ENCODE results near the gene DYNC2I2.

DYNC2I2 gene

DNA sequence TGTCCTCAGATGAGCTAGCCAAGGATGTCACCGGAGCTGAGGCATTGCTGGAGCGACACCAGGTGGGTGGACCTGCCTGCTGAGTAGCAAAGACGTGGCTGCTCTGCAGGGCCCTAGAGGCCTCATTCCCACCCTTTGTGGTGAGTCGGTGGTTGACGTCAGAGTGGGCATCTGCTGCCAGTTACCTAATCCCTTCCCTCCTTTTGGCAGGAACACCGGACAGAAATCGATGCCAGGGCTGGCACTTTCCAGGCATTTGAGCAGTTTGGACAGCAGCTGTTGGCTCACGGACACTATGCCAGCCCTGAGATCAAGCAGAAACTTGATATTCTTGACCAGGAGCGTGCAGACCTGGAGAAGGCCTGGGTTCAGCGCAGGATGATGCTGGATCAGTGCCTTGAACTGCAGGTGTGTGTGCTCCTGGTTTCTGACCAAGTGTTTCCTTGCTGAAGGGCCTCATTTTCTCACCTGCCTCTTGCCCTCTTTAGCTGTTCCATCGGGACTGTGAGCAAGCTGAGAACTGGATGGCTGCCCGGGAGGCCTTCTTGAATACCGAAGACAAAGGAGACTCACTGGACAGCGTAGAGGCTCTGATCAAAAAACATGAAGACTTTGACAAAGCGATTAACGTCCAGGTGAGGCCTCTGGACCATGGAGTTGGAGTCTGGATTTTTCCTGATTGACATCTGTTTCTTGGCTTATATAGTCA, 48.9 kb downstream of the DYNC2I2 start:
- TF ChIP-seq, protein P1, sequence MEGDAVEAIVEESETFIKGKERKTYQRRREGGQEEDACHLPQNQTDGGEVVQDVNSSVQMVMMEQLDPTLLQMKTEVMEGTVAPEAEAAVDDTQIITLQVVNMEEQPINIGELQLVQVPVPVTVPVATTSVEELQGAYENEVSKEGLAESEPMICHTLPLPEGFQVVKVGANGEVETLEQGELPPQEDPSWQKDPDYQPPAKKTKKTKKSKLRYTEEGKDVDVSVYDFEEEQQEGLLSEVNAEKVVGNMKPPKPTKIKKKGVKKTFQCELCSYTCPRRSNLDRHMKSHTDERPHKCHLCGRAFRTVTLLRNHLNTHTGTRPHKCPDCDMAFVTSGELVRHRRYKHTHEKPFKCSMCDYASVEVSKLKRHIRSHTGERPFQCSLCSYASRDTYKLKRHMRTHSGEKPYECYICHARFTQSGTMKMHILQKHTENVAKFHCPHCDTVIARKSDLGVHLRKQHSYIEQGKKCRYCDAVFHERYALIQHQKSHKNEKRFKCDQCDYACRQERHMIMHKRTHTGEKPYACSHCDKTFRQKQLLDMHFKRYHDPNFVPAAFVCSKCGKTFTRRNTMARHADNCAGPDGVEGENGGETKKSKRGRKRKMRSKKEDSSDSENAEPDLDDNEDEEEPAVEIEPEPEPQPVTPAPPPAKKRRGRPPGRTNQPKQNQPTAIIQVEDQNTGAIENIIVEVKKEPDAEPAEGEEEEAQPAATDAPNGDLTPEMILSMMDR (IDR thresholded peaks at IDR 0.05; ENCODE audit: control insufficient read depth, extremely low read depth, insufficient read depth) = peak; percentile 12; the same call in 1 of the 2 replicates
- H3K4me3 ChIP-seq (ENCODE audit: low read depth, low read length) = no peak overlapping the region
- DNase-seq (ENCODE audit: low read depth) = peak; percentile 100

DNA sequence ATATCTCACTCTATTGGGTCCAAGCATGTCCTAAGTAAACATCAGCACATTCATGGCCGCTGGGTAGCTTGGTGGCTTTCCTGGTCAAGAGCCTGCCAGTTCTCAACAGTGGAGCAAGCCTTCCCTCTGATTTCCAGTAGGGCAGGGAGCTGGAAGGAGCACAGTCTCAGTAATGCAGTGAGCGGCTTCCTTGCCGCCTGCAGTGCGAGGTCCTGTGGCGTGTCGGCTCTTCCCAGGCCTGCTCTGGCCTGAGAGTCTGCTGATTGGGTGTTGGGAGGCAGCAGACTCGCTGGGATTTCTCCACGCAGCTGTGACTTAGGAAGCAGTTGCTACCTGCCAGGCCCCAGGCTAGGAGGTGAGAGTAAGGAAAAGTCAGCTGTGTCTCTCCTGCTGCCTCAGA, 53.0 kb downstream of the DYNC2I2 start:
- TF ChIP-seq, protein P1 (IDR thresholded peaks at IDR 0.05; ENCODE audit: control insufficient read depth, extremely low read depth, insufficient read depth) = no peak
- no peak for DNase-seq (ENCODE audit: low read depth)
- no peak overlapping the region for H3K4me3 ChIP-seq (ENCODE audit: low read depth, low read length)

DNA sequence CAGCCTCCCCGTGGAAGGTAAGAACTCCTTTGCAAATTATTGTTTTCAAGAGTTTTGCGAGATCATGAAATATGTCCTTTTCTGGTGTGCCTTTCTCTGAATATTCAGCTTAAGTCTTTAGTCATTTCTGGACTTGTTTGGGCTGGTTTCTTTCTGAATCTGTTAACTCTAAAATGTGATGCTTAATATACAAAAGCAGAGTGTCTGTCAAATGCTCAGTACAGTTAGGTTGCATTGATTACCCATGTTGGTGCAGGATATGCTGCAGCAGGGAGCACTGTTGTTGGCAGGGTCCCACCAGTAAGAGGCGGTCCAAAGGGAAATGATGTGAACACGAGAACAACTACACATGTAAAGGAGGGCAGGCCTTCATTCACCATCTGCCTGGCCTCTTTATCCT, 56.5 kb downstream of the DYNC2I2 start:
- no peak for DNase-seq (ENCODE audit: low read depth)
- TF ChIP-seq, protein P1 (IDR thresholded peaks at IDR 0.05; ENCODE audit: control insufficient read depth, extremely low read depth, insufficient read depth) = no peak
- H3K4me3 ChIP-seq (ENCODE audit: low read depth, low read length) = no peak overlapping the region

DNA sequence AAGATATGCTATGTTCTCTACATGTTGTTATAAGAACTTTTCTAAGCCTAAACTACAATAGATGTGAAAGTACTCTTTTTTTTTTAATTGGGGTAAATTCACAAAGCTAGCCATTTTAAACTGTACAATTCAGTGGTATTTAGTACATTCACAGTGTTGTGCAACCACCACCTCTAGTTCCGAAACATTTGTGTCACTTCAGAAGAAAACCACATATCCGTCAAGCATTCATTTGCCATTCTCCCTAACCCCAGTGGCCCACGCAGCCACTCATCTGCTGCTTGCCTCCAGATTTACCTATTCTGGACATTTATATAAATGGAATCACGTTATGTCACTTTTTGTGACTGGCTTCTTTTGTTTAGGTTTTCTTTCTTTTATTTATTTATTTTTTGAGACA, 61.2 kb downstream of the DYNC2I2 start:
- H3K4me3 ChIP-seq (ENCODE audit: low read depth, low read length) = no peak overlapping the region
- TF ChIP-seq, protein P1 (IDR thresholded peaks at IDR 0.05; ENCODE audit: control insufficient read depth, extremely low read depth, insufficient read depth) = no peak
- no peak for DNase-seq (ENCODE audit: low read depth)

DNA sequence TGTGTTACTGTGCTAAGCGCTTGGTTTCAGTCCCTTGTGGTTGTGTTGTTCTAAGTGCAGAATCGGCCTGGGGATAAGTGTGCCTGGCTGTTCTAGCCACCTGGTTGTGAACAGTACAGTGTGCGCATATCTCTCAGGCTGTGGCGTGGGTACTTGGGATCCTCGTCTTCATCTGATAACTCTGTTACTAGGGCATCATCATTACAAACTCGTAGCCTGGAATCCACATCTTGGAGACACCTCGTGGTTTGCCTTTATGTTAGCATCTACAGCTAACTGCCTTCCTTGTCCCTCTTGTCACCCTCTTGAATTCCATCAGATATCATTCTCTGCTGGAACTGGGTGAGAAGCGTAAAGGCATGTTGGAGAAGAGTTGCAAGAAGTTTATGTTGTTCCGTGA, 62.8 kb downstream of the DYNC2I2 start:
- no peak for DNase-seq (ENCODE audit: low read depth)
- TF ChIP-seq, protein P1 (IDR thresholded peaks at IDR 0.05; ENCODE audit: control insufficient read depth, extremely low read depth, insufficient read depth) = no peak
- no peak overlapping the region for H3K4me3 ChIP-seq (ENCODE audit: low read depth, low read length)

DNA sequence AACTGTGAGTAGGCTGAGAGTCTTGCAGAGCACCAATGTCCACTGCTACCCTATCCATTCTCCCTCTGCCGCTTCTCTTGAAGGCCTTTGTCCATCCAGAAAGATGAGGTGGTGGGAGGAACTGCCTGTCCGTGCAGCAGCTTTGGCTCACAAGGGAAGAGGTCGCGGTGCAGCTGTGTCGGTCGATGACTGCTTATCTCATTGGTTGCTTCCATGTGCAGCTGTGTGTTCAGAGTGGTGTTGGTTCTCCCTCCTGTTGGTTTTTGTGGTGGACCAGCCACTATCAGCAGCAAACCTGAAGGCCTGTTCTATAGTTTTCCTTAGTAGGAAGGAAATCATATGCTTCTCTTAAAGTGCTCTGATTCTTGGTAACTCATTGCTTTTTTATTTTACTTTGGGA, 63.6 kb downstream of the DYNC2I2 start:
- no peak overlapping the region for H3K4me3 ChIP-seq (ENCODE audit: low read depth, low read length)
- TF ChIP-seq, protein P1 (IDR thresholded peaks at IDR 0.05; ENCODE audit: control insufficient read depth, extremely low read depth, insufficient read depth) = no peak
- no peak for DNase-seq (ENCODE audit: low read depth)
